ENCODE results near the gene RBM4B. TPM values are rescaled to one million over a fixed set of nuclear protein-coding genes. Genes with fewer than 3 reads are reported as not detected.

Gene RBM4B
- total and polyA plus RNA-seq, 4 donors, result 7.1 to 13.8 (median 10.6) TPM

DNA sequence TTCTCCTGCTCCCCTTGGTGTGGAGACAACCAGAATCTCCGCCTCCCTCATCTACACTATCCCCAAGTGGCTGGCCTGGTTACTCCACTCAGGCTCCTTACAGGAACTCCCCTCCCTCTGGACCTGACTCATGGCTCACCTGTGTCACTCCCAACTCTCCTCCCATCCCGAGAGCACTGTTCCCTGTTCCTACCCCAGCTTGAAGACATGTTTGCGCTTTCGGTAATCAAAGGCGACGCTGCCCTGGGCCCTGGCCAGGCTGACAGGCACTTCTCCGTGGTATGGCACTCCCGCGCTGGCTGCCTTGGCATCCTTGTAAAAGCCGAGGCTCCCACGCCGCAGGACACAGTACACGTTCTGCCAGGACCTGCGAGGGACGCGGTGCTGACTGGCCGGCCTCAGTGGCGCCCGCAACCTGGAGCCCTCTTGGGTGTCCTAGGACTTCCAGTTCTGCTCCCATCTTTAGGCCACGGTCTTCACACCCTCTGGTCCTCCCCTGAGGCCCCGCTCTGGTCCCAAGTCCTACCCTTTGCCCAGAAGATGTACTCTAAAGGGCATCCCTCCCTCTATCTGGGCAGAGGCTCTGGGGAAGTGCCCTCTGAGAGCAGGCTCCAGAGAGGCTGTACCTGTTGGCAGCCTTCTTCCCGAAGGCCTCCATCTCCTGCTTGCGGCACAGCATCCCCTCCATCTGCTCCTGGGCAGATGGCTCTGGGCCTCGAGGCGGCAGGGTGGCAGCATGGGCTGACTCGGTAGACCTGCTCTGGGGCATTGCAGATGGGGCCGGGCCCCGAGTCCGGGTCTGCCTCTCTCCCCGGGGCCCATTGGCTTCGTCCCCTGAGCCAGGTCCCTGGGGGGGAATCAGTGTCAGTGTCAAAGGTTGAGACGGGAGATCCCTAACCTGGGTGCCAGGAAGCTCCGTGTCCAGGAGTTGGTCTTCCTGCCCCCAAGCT is 9.4 kb upstream of the RBM4B start:
- WGBS, result 95% methylated on average over 33 of the region's 33 CpGs
- Histone ChIP-seq H3K4me1 (ENCODE audit: control insufficient read depth in 4 of 4, insufficient read depth in 4 of 4, low read length in 3 of 4) (no peaks in the 10 kb centered on the region), H3K9me3 (ENCODE audit: control insufficient read depth in 4 of 4, low read length in 3 of 4) (no peaks in the 10 kb centered on the region), H3K4me3 (ENCODE audit: low read depth in 1 of 3, low read length in 3 of 3) (no peak overlapping the region), H3K27me3 (ENCODE audit: control insufficient read depth in 4 of 4, insufficient read depth in 4 of 4, low read length in 3 of 4) (no peaks in the 10 kb centered on the region), H3K27ac (ENCODE audit: low read depth in 1 of 2, low read length in 2 of 2) (no peak overlapping the region), H3K36me3 (ENCODE audit: control insufficient read depth in 4 of 4, insufficient read depth in 3 of 4, low read depth in 1 of 4, low read length in 3 of 4) (peaks cover 11 to 70% (median 29%) of the 10 kb centered on the region in 4 donors), H3K9ac (ENCODE audit: low read depth in 1 of 2, low read length in 2 of 2) (no peak overlapping the region)
- TF ChIP-seq NR2F2 (IDR thresholded peaks at IDR 0.05), result no peak
- no peak for TF ChIP-seq EGR1 (IDR thresholded peaks at IDR 0.05; ENCODE audit: low read depth in 2 of 2)
- no peak for TF ChIP-seq GABPA (IDR thresholded peaks at IDR 0.05 in 1 of 2, conservative IDR thresholded peaks at IDR 0.05 in 1 of 2)
- no peak for TF ChIP-seq JUND (IDR thresholded peaks at IDR 0.05)
- TF ChIP-seq TAF1 (conservative IDR thresholded peaks at IDR 0.05), result no peak
- TF ChIP-seq, protein P1, sequence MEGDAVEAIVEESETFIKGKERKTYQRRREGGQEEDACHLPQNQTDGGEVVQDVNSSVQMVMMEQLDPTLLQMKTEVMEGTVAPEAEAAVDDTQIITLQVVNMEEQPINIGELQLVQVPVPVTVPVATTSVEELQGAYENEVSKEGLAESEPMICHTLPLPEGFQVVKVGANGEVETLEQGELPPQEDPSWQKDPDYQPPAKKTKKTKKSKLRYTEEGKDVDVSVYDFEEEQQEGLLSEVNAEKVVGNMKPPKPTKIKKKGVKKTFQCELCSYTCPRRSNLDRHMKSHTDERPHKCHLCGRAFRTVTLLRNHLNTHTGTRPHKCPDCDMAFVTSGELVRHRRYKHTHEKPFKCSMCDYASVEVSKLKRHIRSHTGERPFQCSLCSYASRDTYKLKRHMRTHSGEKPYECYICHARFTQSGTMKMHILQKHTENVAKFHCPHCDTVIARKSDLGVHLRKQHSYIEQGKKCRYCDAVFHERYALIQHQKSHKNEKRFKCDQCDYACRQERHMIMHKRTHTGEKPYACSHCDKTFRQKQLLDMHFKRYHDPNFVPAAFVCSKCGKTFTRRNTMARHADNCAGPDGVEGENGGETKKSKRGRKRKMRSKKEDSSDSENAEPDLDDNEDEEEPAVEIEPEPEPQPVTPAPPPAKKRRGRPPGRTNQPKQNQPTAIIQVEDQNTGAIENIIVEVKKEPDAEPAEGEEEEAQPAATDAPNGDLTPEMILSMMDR (IDR thresholded peaks at IDR 0.05; ENCODE audit: low read depth, low read length, missing input control), result no peak
- no peak for TF ChIP-seq SP1 (IDR thresholded peaks at IDR 0.05)
- TF ChIP-seq, protein P2, sequence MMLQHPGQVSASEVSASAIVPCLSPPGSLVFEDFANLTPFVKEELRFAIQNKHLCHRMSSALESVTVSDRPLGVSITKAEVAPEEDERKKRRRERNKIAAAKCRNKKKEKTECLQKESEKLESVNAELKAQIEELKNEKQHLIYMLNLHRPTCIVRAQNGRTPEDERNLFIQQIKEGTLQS (IDR thresholded peaks at IDR 0.05), result no peak
- TF ChIP-seq HNF4A (conservative IDR thresholded peaks at IDR 0.05), result no peak
- TF ChIP-seq YY1 (IDR thresholded peaks at IDR 0.05), result no peak
- TF ChIP-seq, protein P3, sequence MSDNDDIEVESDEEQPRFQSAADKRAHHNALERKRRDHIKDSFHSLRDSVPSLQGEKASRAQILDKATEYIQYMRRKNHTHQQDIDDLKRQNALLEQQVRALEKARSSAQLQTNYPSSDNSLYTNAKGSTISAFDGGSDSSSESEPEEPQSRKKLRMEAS (IDR thresholded peaks at IDR 0.05), result no peak
- TF ChIP-seq FOXA2 (IDR thresholded peaks at IDR 0.05), result no peak
- no peak for TF ChIP-seq HNF4G (IDR thresholded peaks at IDR 0.05)
- TF ChIP-seq RAD21 (IDR thresholded peaks at IDR 0.05), result no peak
- TF ChIP-seq, protein P4, sequence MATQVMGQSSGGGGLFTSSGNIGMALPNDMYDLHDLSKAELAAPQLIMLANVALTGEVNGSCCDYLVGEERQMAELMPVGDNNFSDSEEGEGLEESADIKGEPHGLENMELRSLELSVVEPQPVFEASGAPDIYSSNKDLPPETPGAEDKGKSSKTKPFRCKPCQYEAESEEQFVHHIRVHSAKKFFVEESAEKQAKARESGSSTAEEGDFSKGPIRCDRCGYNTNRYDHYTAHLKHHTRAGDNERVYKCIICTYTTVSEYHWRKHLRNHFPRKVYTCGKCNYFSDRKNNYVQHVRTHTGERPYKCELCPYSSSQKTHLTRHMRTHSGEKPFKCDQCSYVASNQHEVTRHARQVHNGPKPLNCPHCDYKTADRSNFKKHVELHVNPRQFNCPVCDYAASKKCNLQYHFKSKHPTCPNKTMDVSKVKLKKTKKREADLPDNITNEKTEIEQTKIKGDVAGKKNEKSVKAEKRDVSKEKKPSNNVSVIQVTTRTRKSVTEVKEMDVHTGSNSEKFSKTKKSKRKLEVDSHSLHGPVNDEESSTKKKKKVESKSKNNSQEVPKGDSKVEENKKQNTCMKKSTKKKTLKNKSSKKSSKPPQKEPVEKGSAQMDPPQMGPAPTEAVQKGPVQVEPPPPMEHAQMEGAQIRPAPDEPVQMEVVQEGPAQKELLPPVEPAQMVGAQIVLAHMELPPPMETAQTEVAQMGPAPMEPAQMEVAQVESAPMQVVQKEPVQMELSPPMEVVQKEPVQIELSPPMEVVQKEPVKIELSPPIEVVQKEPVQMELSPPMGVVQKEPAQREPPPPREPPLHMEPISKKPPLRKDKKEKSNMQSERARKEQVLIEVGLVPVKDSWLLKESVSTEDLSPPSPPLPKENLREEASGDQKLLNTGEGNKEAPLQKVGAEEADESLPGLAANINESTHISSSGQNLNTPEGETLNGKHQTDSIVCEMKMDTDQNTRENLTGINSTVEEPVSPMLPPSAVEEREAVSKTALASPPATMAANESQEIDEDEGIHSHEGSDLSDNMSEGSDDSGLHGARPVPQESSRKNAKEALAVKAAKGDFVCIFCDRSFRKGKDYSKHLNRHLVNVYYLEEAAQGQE (IDR thresholded peaks at IDR 0.05), result no peak
- TF ChIP-seq FOXA1 (IDR thresholded peaks at IDR 0.05), result no peak
- TF ChIP-seq RXRA (IDR thresholded peaks at IDR 0.05), result no peak
- DNase-seq (ENCODE audit: low spot score), result no peak

All from liver (tissue), 9 donors.